Measurements from ENCODE around the gene RGP1. TPM values are rescaled to one million over a fixed set of nuclear protein-coding genes. Genes with fewer than 3 reads are reported as not detected.
A peak's percentile ranks its signal among the peaks of the same experiment; 100 is the strongest.

RGP1 gene
- total and polyA plus RNA-seq, 12 donors: 6.4 to 41.2 (median 22.3) TPM

GRCh38 chr9:35792826-35793225, 43.7 kb downstream of the RGP1 start:
- WGBS, 4 donors: 86 to 96% (median 93%) methylated on average over 7 to 14 of the region's 14 CpGs
- intact Hi-C loops (cut with DNase I): loop anchor here in 1 of 2 donors (5.0 kb wide), 2 partner anchors 34 to 89 kb away; partner anchors contain the start of genes FAM221B and TMEM8B

DNA sequence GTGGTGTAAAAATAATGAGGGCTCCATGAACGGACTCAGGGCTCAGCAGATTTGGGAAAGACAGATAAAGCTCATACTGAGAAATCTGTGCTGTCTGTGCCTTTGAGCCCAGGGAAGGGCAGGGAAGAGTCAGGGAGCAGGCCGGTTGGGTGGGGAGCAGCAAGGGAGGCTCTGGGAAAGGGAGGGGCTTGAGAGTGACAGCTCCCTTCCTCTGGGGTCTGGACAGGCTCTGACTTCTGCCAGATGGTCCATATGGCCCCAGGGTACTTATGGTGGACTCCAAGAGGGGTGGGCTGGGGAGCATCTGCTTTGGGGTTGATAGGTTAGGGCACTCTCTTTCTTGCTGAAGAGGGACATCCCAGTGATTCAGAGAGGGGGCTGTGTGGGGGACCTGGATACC, 44.4 kb downstream of the RGP1 start:
- no peak for DNase-seq
- Histone ChIP-seq H3K4me1 (replicated peaks in 1 of 2) (peaks cover 5 to 23% of the 10 kb centered on the region in 2 donors), H3K4me3 (no peak overlapping the region), H3K9me3 (replicated peaks in 1 of 3) (no peaks in the 10 kb centered on the region), H3K27me3 (no peaks in the 10 kb centered on the region), H3K27ac (no peak overlapping the region), H3K36me3 (replicated peaks in 1 of 2) (no peaks in the 10 kb centered on the region)
- intact Hi-C loops (cut with DNase I): loop anchor here in 1 of 2 donors (5.0 kb wide), 2 partner anchors 34 to 89 kb away; partner anchors contain the start of genes FAM221B and TMEM8B
- 64 to 80% (median 71%) methylated on average over 2 of the region's 2 CpGs for WGBS, 4 donors
- TF ChIP-seq CTCF (IDR thresholded peaks at IDR 0.05): no peak

More at GRCh38 chr9:35792826-35793225, 43.7 kb downstream of the RGP1 start:
- Histone ChIP-seq H3K4me3 (no peak overlapping the region), H3K27ac (no peak overlapping the region), H3K36me3 (replicated peaks in 1 of 2) (no peaks in the 10 kb centered on the region), H3K27me3 (no peaks in the 10 kb centered on the region), H3K4me1 (replicated peaks in 1 of 2) (peaks cover 5 to 23% of the 10 kb centered on the region in 2 donors), H3K9me3 (replicated peaks in 1 of 3) (no peaks in the 10 kb centered on the region)
- DNase-seq: no peak
- TF ChIP-seq CTCF (IDR thresholded peaks at IDR 0.05) (no peak), POLR2A (IDR thresholded peaks at IDR 0.05) (no peak)

DNA sequence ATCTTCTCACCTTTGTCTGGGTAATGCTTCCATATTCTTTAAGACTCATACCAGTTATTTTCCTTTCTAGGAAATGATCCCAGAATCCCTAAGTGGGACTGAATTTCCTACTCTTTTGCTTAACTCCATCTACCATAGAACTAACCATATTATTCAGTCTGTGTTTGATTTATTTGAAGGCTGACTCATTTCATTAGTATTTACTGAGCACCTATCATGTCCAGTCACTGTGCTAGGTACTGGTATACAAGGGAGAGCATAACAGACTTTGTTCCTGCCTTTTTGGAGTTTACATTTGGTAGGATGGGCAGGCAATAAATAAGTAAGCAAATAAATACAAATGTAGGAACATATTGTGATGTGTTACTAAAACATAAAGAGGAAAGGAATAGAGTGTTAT, 46.6 kb downstream of the RGP1 start:
- TF ChIP-seq POLR2A (IDR thresholded peaks at IDR 0.05): no peak
- TF ChIP-seq CTCF (IDR thresholded peaks at IDR 0.05): no peak
- Histone ChIP-seq H3K27ac (no peak overlapping the region), H3K4me3 (no peak overlapping the region), H3K4me1 (replicated peaks in 1 of 2) (peaks cover 1 to 19% of the 10 kb centered on the region in 2 donors), H3K27me3 (no peaks in the 10 kb centered on the region), H3K9me3 (replicated peaks in 1 of 3) (no peaks in the 10 kb centered on the region), H3K36me3 (replicated peaks in 1 of 2) (no peaks in the 10 kb centered on the region)
- DNase-seq: no peak
- intact Hi-C loops (cut with DNase I): no loop called here

DNA sequence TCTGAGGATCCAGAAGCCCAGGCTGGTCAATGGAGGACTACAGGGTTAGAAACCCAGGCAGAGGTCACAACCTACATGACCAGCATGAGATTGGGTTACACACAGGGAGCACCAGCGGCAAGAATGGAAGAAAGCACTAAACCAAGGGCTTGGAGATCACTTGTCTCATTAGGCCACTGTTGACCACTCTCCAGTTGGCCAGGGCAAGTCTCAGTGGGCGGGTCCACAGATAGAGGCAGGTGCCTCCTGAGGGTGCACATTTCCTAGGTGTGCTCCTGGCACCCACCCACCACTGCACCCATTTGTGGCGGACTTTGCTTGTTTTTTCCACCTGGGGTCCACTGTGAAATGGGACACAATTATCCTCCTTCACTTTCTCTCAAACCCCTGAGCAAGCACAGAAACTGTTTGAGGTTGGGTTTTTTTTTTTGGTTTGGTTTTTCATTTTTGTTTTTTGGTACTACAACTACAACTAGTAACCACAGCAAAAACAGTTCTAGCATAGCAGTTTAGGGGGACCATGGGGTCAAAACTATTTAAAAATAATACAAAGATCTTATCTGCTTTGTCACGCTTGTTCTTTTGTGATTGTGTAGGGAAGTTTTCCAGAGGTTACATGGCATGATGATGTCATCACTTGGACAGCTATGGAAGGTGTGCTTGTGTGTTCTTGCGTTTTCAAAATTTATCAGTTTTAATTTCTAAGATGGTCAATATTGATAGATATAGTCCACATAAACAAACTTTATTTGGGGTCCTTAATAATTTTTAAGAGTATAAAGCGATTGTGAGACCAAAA, 48.4 kb downstream of the RGP1 start:
- 88 to 93% (median 91%) methylated on average over 6 of the region's 6 CpGs for WGBS, 4 donors
- peak in 1 of 7 donors; percentile 44 for DNase-seq
- intact Hi-C loops (cut with DNase I): no loop called here
- Histone ChIP-seq H3K36me3 (replicated peaks in 1 of 2) (peaks cover 0 to 16% of the 10 kb centered on the region in 2 donors), H3K4me1 (replicated peaks in 1 of 2) (peaks cover 0 to 11% of the 10 kb centered on the region in 2 donors), H3K27ac (no peak overlapping the region), H3K4me3 (no peak overlapping the region), H3K9me3 (replicated peaks in 1 of 3) (no peaks in the 10 kb centered on the region), H3K27me3 (no peaks in the 10 kb centered on the region)
- TF ChIP-seq POLR2A (IDR thresholded peaks at IDR 0.05): no peak
- TF ChIP-seq CTCF (IDR thresholded peaks at IDR 0.05): no peak

Measured in adrenal gland (tissue), 12 donors.